Neural cell (in vitro differentiated cells): Measurements from ENCODE around the gene POU3F3. TPM values are rescaled to one million over a fixed set of nuclear protein-coding genes. Genes with fewer than 3 reads are reported as not detected.
A peak's percentile ranks its signal among the peaks of the same experiment; 100 is the strongest.

Source experiments
- H2AFZ ChIP-seq: fragments of 200-600, 300-800 bp; sonication (generic), shearing (Covaris generic); 2 replicates; pipeline ENCODE4 v1.6.0; 2014; ENCODE audit warnings: low read depth, mild to moderate bottlenecking, antibody characterized with exemption, low read length, moderate library complexity
- H3F3A ChIP-seq: fragments of 200-600 bp; shearing (Covaris generic); 2 replicates; pipeline ENCODE4 v1.6.1; 2016; ENCODE audit warnings: mild to moderate bottlenecking, moderate library complexity, mixed read lengths, antibody characterized with exemption, low read length; ENCODE audit not compliant: insufficient read depth, poor library complexity, severe bottlenecking
- H3K27ac ChIP-seq: fragments of 200-600, 300-800 bp; sonication (generic), shearing (Covaris generic); 2 replicates; pipeline ENCODE4 v1.5.1; 2014; ENCODE audit warnings: mild to moderate bottlenecking, low read length, moderate library complexity
- H3K27me3 ChIP-seq: fragments of 300-800, 200-600 bp; sonication (generic), shearing (Covaris generic); 2 replicates; pipeline ENCODE4 v1.6.0; 2014; ENCODE audit warnings: mild to moderate bottlenecking, low read depth, low read length, moderate library complexity; ENCODE audit not compliant: insufficient read depth
- H3K36me3 ChIP-seq: fragments of 300-800, 200-600 bp; sonication (generic), shearing (Covaris generic); 2 replicates; pipeline ENCODE4 v1.5.1; 2014; ENCODE audit warnings: mild to moderate bottlenecking, antibody characterized with exemption, low read length, moderate library complexity; ENCODE audit not compliant: insufficient read depth
- H3K4me2 ChIP-seq: fragments of 300-800, 200-600 bp; sonication (generic), shearing (Covaris generic); 2 replicates; pipeline ENCODE4 v1.6.0; 2014; ENCODE audit warnings: mild to moderate bottlenecking, low read length
- H3K4me3 ChIP-seq: fragments of 300-800, 200-600 bp; sonication (generic), shearing (Covaris generic); 2 replicates; pipeline ENCODE4 v1.5.1; 2014; ENCODE audit warnings: mild to moderate bottlenecking, low read length, moderate library complexity
- H3K79me2 ChIP-seq: fragments of 200-600 bp; shearing (Covaris generic); replicated peaks from 2 replicates; pipeline ENCODE4 v1.6.0; 2014; ENCODE audit warnings: mild to moderate bottlenecking, low read length, moderate library complexity; ENCODE audit not compliant: insufficient read depth
- H3K9ac ChIP-seq: fragments of 300-800, 200-600 bp; sonication (generic), shearing (Covaris generic); 2 replicates; pipeline ENCODE4 v1.6.1; 2016; ENCODE audit warnings: mild to moderate bottlenecking, low read length, mixed read lengths
- H3K9me2 ChIP-seq: fragments of 200-600 bp; shearing (Covaris generic); 2 replicates; pipeline ENCODE4 v1.6.1; 2016; ENCODE audit warnings: mild to moderate bottlenecking, low read length, mixed read lengths; ENCODE audit not compliant: insufficient read depth
- H3K9me3 ChIP-seq: fragments of 200-600, 300-800 bp; sonication (generic), shearing (Covaris generic); 2 replicates; pipeline ENCODE4 v1.6.1; 2016; ENCODE audit warnings: mild to moderate bottlenecking, mixed run types, low read length, moderate library complexity, mixed read lengths
- H4K20me1 ChIP-seq: fragments of 200-600 bp; shearing (Covaris generic); 2 replicates; pipeline ENCODE4 v1.6.1; 2016; ENCODE audit warnings: mild to moderate bottlenecking, mixed run types; ENCODE audit not compliant: insufficient read depth
- EP300 ChIP-seq: fragments of 450-650 bp; conservative IDR thresholded peaks from 2 replicates; pipeline ENCODE4 v1.6.1; 2014; ENCODE audit warnings: antibody characterized with exemption, mild to moderate bottlenecking, moderate library complexity; ENCODE audit not compliant: poor library complexity, severe bottlenecking
- EZH2 ChIP-seq: fragments of 200-600, 300-800 bp; shearing (Covaris generic), sonication (generic); IDR thresholded peaks from 2 replicates; pipeline ENCODE4 v1.6.1; 2014; ENCODE audit warnings: antibody characterized with exemption, low read length, borderline replicate concordance, mild to moderate bottlenecking; ENCODE audit not compliant: insufficient read depth, poor library complexity, severe bottlenecking
- MXI1 ChIP-seq: fragments of 450-650 bp; conservative IDR thresholded peaks from 2 replicates; pipeline ENCODE4 v1.6.1; 2014; ENCODE audit warnings: antibody characterized with exemption, mild to moderate bottlenecking; ENCODE audit not compliant: poor library complexity, severe bottlenecking
- POLR2AphosphoS5 ChIP-seq: IDR thresholded peaks from 2 replicates; pipeline ENCODE4 v1.6.1; 2012
- RAD21 ChIP-seq: fragments of 450-650 bp; conservative IDR thresholded peaks from 2 replicates; pipeline ENCODE4 v1.6.1; 2014; ENCODE audit warnings: antibody characterized with exemption, mild to moderate bottlenecking, moderate library complexity
- REST ChIP-seq: IDR thresholded peaks from 2 replicates; pipeline ENCODE4 v1.6.1; 2012; ENCODE audit warnings: borderline replicate concordance
- TAF1 ChIP-seq: IDR thresholded peaks from 2 replicates; pipeline ENCODE4 v1.6.1; 2012; ENCODE audit warnings: low read depth
- polyA plus RNA-seq: library from polyadenylated mRNA; depleted of rRNA; stranded (reverse); fragments of >200 nt; gene quantifications from 2 replicates; pipeline ENCODE4 v1.2.3, GENCODE V29; 2014
- TF ChIP-seq, protein P1 (sequence below): fragments of 450-650 bp; IDR thresholded peaks from 2 replicates; pipeline ENCODE4 v1.5.1; 2014; ENCODE audit warnings: antibody characterized with exemption, mild to moderate bottlenecking, moderate library complexity; ENCODE audit not compliant: poor library complexity, severe bottlenecking

Gene POU3F3
- polyA plus RNA-seq, 1 donor from 2014 or later = 69.3 TPM

GRCh38 chr2:104850361-104851290, 3.3 kb upstream of the POU3F3 start:
- peaks cover 19% of the 10 kb centered on the region for H3F3A ChIP-seq
- TF ChIP-seq EZH2 = no peak
- no peak for TF ChIP-seq MXI1
- no peak for TF ChIP-seq RAD21
- TF ChIP-seq, protein P1, sequence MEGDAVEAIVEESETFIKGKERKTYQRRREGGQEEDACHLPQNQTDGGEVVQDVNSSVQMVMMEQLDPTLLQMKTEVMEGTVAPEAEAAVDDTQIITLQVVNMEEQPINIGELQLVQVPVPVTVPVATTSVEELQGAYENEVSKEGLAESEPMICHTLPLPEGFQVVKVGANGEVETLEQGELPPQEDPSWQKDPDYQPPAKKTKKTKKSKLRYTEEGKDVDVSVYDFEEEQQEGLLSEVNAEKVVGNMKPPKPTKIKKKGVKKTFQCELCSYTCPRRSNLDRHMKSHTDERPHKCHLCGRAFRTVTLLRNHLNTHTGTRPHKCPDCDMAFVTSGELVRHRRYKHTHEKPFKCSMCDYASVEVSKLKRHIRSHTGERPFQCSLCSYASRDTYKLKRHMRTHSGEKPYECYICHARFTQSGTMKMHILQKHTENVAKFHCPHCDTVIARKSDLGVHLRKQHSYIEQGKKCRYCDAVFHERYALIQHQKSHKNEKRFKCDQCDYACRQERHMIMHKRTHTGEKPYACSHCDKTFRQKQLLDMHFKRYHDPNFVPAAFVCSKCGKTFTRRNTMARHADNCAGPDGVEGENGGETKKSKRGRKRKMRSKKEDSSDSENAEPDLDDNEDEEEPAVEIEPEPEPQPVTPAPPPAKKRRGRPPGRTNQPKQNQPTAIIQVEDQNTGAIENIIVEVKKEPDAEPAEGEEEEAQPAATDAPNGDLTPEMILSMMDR = no peak
- peak; percentile 16 for TF ChIP-seq REST
- peak; percentile 77 for TF ChIP-seq POLR2AphosphoS5
- TF ChIP-seq TAF1 = peak; percentile 51
- TF ChIP-seq EP300 = peak; percentile 20
- H3K4me3 ChIP-seq = peak overlapping the region; percentile 79
- H3K9me2 ChIP-seq = no peaks in the 10 kb centered on the region
- H3K9ac ChIP-seq = peak overlapping the region; percentile 95
- peak overlapping the region; percentile 99 for H3K27ac ChIP-seq
- peaks cover 80% of the 10 kb centered on the region for H3K79me2 ChIP-seq
- no peaks in the 10 kb centered on the region for H3K9me3 ChIP-seq
- H3K27me3 ChIP-seq = no peaks in the 10 kb centered on the region
- peaks cover 7% of the 10 kb centered on the region for H4K20me1 ChIP-seq
- H3K36me3 ChIP-seq = no peaks in the 10 kb centered on the region
- H3K4me2 ChIP-seq = peak overlapping the region; percentile 96
- H2AFZ ChIP-seq = no peak overlapping the region

- H3K27ac ChIP-seq = peak overlapping the region; percentile 99
- H3K79me2 ChIP-seq = peaks cover 72% of the 10 kb centered on the region
- peaks cover 11% of the 10 kb centered on the region for H4K20me1 ChIP-seq
- TF ChIP-seq REST = peak; percentile 7
- no peak for TF ChIP-seq EZH2
- H2AFZ ChIP-seq = no peak overlapping the region
- no peaks in the 10 kb centered on the region for H3K9me2 ChIP-seq
- H3K9ac ChIP-seq = peak overlapping the region; percentile 95
- H3K27me3 ChIP-seq = no peaks in the 10 kb centered on the region
- peak overlapping the region; percentile 96 for H3K4me2 ChIP-seq
- no peaks in the 10 kb centered on the region for H3K9me3 ChIP-seq
- H3K36me3 ChIP-seq = peaks cover 2% of the 10 kb centered on the region
- peaks cover 13% of the 10 kb centered on the region for H3F3A ChIP-seq
- H3K4me3 ChIP-seq = peak overlapping the region; percentile 79
These were observed 2.4 kb upstream of the POU3F3 start for GRCh38 chr2:104851291-104852089.
